SJSA1 (cell line): ENCODE results near the gene GRB10. TPM values are rescaled to one million over a fixed set of nuclear protein-coding genes. Genes with fewer than 3 reads are reported as not detected.

Source experiments
- DNase-seq, 2 experiments: peaks; one replicate each; pipeline ENCODE4 v3.0.0-alpha.2; 2015 to 2020; ENCODE audit warnings: low spot score in 2 of 2, low read depth in 1 of 2
- H3K27ac ChIP-seq: fragments of 250-450 bp; sonication (Bioruptor Pico); 2 replicates; pipeline ENCODE4 v1.5.1; 2020; ENCODE audit warnings: mild to moderate bottlenecking, moderate library complexity
- H3K27me3 ChIP-seq: fragments of 250-450 bp; sonication (Bioruptor Pico); replicated peaks from 2 replicates; pipeline ENCODE4 v1.5.1; 2020; ENCODE audit warnings: mild to moderate bottlenecking, moderate library complexity
- H3K36me3 ChIP-seq: fragments of 250-450 bp; sonication (Bioruptor Pico); 2 replicates; pipeline ENCODE4 v1.5.1; 2020; ENCODE audit warnings: mild to moderate bottlenecking
- H3K4me1 ChIP-seq: fragments of 250-450 bp; sonication (Bioruptor Pico); replicated peaks from 2 replicates; pipeline ENCODE4 v1.6.1; 2021; ENCODE audit warnings: mild to moderate bottlenecking
- H3K4me3 ChIP-seq: fragments of 250-450 bp; sonication (Bioruptor Pico); 2 replicates; pipeline ENCODE4 v1.5.1; 2020; ENCODE audit warnings: mild to moderate bottlenecking
- H3K9me3 ChIP-seq: fragments of 250-450 bp; sonication (Bioruptor Pico); replicated peaks from 2 replicates; pipeline ENCODE4 v1.5.1; 2020; ENCODE audit warnings: mild to moderate bottlenecking
- total RNA-seq: library from RNA; depleted of rRNA; stranded (reverse); fragments of >200 nt; shearing (Covaris generic); gene quantifications from 2 replicates; pipeline ENCODE4 v1.2.3, GENCODE V29; 2014

Gene GRB10
- total RNA-seq, 1 experiment from 2014 or later = 3.3 TPM

DNA sequence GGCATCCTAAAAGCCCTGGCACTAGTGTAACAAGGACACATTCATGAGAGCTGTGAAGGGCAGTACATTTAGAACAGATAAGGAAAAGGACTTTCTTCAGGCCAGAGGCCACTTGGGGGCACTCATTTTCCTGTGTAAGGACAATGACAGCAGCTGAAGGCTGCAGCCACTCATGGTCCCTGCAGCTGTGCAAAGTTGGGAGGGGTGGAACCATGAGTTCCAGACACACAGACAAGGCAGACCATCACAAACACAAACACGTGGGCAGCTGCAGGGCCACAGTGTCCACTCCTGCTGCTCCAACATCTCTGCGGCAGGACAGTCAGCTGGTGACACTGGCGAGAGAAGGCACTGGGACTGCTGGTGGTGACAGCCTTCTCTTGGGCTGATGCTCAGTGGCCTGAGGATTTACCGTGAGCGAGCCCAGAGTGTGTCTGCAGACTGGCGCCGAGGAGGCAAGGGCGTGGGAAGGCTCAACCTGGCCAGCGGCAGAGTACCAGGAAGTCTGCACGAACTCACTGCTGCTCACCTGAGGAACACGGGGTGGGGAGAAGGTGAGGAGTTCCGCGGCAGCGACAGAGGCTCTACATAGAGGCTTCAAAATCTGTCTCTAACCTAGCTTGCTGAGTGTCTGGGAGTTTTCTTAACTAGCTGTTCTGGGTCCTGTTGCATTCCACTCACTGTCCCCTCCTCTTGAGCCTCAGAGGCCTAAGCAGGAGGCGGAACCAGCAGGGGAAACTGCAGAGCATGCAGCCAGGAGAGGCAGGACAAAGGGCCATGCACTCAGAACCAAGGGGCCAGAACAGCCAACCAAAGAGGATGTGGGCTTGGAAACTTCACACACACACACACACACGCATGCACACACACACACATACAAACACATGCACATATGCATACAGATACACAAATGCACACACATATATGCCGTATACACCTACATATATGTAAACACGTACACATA lies 141.0 kb downstream of the GRB10 start:
- Histone ChIP-seq H3K27me3 (no peaks in the 10 kb centered on the region), H3K27ac (no peak overlapping the region)
- DNase-seq = peak in 1 of 2 experiments; percentile 28

DNA sequence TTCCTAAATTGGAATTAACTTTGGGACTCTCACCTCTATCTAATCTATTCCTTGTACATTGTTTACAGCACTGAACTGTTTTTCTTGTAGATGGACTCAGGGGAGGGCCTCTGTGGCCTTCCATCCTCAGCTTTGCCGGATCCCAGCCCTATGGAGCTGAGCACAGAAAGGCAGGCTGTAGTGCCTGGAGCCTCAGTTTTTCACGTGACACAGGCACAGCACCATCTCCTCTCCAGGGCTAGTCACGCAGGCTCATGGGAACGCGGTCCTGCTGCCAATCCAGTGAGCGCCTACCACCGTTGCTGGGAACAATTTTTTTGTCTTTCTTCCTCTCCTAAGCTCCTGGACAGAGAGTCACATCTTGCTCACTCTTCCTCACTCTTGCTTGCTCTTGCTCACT lies 141.9 kb downstream of the GRB10 start:
- Histone ChIP-seq H3K4me3 (no peak overlapping the region), H3K4me1 (no peaks in the 10 kb centered on the region), H3K27ac (no peak overlapping the region), H3K9me3 (no peaks in the 10 kb centered on the region), H3K36me3 (no peaks in the 10 kb centered on the region), H3K27me3 (no peaks in the 10 kb centered on the region)
- DNase-seq = no peak

More for the DNA sequence above, 141.0 kb downstream of the GRB10 start:
- H3K36me3 ChIP-seq = no peaks in the 10 kb centered on the region
- no peaks in the 10 kb centered on the region for H3K9me3 ChIP-seq
- H3K4me1 ChIP-seq = no peaks in the 10 kb centered on the region
- no peak overlapping the region for H3K4me3 ChIP-seq

DNA sequence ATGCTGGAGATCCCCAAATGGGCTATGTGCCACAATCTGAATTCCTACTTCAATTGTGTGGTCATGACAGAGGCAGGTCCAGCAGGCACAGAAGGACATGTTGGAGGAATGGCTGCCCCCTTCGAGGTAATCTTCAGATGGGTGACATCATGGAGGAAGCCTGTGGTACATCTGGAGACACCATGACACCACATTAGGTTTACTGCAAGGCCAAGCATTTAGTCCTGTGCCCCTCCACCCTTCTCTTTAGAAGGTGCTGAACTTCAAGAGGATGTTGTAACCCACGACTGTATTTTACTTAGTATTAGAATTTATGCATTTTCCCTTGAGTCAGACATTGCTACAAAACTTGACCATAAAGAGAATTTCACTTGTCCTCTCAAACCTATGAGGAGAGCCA lies 142.4 kb downstream of the GRB10 start:
- Histone ChIP-seq H3K27me3 (no peaks in the 10 kb centered on the region), H3K36me3 (no peaks in the 10 kb centered on the region), H3K4me3 (no peak overlapping the region), H3K9me3 (no peaks in the 10 kb centered on the region), H3K27ac (no peak overlapping the region), H3K4me1 (no peaks in the 10 kb centered on the region)
- DNase-seq = no peak

DNA sequence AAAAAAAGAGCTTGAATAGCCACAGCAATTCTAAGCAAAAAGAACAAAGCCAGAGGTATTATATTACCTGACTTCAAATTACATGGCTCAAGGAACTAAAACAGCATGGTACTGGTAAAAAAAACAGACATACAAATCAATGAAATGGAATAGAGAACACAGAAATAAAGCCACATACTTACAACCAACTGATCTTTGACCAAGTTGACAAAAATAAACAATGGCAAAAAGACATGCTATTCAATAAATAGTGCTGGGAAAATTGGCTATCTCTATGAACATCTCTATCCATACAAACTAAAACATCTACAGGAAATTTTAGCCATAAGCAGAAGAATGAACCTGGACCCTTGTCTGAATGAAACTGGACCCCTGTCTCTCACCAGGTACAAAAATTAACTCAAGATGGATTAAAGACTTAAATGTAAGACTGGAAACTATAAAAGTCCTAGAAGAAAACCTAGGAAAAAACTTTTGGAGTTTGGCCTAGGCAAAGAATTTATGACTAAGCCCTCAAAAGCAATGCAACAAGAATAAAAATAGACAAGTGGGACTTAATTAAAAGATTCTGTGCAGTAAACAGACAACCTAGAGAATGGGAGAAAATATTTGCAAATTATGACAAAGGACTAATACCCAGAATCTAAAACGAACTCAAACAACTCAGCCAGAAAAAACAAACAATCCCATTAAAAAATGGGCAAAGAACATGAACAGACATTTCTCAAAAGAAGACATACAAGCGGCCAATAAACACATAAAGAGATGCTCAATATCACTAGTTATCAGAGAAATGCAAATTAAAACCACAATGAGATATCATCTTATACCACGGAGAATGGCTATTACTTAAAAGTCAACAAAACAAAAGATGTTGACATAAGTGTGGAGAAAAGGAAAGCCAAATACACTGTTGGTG lies 144.7 kb downstream of the GRB10 start:
- Histone ChIP-seq H3K9me3 (no peaks in the 10 kb centered on the region), H3K27me3 (no peaks in the 10 kb centered on the region), H3K4me3 (no peak overlapping the region), H3K27ac (no peak overlapping the region), H3K4me1 (no peaks in the 10 kb centered on the region), H3K36me3 (no peaks in the 10 kb centered on the region)
- DNase-seq = no peak

DNA sequence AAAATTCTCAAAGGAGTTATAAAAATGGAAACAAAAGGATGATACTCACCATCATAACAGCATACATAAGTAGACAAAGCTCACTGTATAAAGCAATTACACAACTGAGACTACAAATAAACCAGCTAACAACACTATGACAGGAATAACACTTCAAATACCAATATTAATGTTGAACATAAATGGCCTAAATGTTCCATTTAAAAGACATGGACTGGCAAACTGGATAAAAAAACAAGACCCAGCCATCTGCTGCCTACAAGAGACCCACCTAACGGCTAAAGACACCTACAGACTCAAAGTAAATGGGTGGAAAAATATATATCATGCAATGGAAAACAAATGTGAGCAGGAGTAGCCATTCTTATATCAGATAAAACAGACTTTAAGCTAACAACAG lies 148.3 kb downstream of the GRB10 start:
- H3K27me3 ChIP-seq = no peaks in the 10 kb centered on the region
- no peaks in the 10 kb centered on the region for H3K36me3 ChIP-seq
- no peak for DNase-seq
- no peaks in the 10 kb centered on the region for H3K4me1 ChIP-seq
- H3K27ac ChIP-seq = no peak overlapping the region
- H3K9me3 ChIP-seq = no peaks in the 10 kb centered on the region
- H3K4me3 ChIP-seq = no peak overlapping the region

DNA sequence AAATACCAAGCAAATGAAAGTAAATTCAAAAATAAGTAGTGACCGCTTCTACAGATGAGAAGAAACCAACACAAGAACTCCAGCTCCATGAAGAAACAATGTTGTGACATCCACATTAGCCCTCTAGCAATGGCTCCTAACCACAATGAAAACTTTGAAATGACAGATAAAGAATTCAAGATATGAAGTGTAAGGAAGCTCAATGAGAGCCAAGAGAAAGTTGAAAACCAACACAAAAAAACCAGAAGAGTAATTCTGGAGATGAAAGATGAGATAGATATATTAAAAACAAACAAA lies 149.3 kb downstream of the GRB10 start:
- H3K36me3 ChIP-seq = no peaks in the 10 kb centered on the region

DNA sequence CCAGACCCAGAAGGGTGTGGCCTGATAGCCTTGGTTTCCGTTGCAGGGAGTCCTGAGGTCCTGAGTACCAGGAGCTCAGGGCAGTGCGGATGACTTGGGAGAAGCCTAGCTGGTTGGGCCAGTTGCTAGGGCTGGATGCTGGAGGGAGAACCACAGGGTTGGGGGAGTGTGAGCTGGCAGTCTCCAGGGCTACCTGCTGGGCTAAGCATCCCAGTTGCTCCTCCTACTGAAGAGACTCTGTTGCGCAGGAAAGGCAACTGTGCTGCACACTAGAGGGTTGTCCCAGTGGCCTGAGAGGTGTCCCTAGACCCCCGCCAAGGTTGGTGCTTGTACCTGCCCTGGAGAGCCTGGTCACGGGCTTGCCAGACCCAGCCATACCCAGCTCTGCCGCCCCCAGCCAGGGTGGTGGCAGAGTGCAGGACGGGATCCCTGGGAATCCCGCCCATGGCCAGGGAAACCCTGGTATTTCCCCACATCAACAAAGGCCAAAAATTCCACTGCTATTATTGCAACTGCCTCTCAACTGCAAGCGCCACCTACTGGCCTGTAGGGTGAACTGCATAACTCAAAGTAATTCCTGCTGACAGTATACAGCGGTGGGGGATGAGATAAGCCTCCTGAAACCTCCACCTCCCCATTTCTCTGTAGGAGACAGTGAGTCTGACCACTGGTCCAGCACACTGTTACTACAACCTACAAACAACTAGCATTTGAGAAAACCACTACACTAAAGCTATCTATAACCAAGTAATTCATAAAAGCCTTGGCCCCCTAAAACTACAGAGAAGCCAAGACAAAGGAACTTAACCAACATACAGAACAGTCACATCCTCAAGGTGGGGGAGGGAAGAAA lies 149.9 kb downstream of the GRB10 start:
- DNase-seq = peak; percentile 33 to 44
- Histone ChIP-seq H3K27ac (no peak overlapping the region), H3K36me3 (no peaks in the 10 kb centered on the region), H3K27me3 (no peaks in the 10 kb centered on the region), H3K4me1 (no peaks in the 10 kb centered on the region), H3K9me3 (no peaks in the 10 kb centered on the region), H3K4me3 (no peak overlapping the region)

More for the DNA sequence above, 149.3 kb downstream of the GRB10 start:
- Histone ChIP-seq H3K9me3 (no peaks in the 10 kb centered on the region), H3K4me3 (no peak overlapping the region), H3K27me3 (no peaks in the 10 kb centered on the region), H3K27ac (no peak overlapping the region), H3K4me1 (no peaks in the 10 kb centered on the region)
- DNase-seq = no peak

DNA sequence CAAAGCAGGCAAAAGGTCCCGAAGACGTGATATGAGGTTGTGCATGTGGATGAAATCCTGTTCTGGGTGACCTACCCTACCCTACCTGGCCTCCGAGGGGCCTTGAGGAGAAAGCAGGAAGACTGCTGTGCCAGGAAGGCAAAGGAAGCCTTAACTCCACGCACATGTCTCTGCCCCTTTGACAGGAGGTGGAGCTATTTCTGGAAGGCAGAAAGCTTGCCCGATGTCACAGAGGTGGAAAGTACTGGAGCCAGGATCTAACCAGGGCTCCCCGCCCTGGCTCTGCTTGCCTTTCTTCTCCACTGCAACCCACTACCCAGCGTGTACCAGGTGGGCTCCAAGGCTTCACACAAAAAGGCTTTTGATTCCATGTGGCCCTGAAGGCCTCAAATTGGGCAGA lies 151.1 kb downstream of the GRB10 start:
- Histone ChIP-seq H3K36me3 (no peaks in the 10 kb centered on the region), H3K4me1 (no peaks in the 10 kb centered on the region), H3K27me3 (no peaks in the 10 kb centered on the region), H3K4me3 (no peak overlapping the region), H3K9me3 (no peaks in the 10 kb centered on the region), H3K27ac (no peak overlapping the region)
- peak in 1 of 2 experiments; percentile 23 for DNase-seq

DNA sequence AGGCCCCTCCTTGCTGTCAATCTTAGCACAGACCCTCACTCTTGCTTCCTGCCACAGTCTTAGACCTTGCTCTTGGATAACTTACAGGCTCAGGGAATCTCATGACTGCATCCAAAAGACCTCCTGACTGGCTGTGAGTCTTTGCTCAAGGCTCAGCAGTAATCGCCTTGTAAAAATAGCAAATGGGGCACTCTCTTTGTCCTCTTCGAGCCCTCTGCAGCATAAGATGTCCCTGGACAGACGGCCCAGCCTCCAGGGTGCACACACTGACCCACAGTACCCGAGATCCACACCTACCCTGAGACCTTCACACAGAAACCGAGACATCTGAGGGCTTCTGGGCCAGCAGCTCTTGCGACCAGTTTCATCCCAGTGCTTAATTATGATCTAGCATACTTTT lies 151.6 kb downstream of the GRB10 start:
- Histone ChIP-seq H3K27ac (no peak overlapping the region), H3K27me3 (no peaks in the 10 kb centered on the region), H3K36me3 (no peaks in the 10 kb centered on the region), H3K4me1 (no peaks in the 10 kb centered on the region), H3K4me3 (no peak overlapping the region), H3K9me3 (no peaks in the 10 kb centered on the region)
- DNase-seq = no peak

DNA sequence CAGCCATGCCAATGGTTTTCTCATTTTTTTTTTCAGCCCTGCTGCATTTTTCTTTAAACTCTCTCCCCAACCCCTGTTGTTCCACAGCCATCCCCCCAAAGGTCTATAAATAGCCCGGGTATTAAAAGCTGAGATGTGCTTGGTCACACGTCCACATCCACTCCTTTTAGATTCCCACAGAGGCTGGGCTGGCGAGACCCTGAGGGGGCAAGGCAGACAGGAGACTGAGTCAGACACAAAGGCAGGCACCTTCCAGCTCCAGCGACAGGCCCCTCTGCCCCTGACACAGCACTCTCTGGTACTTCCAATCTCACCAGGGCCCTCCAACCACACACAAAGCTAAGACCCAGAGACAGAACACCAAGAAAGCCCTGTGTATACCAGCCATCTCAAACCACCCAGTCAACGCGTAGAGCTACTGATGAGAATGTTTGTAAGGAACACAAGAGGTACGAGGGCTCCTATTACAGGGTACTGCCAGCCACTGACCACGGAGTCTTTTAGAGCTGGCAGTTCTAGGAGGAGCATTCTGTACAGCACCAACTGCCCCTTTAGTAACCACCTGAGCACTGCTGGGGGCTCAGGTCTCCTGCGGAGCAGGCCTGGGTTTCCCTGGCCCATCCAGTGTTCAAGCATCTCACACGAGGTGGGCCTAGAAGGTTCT lies 153.3 kb downstream of the GRB10 start:
- Histone ChIP-seq H3K4me1 (no peaks in the 10 kb centered on the region), H3K36me3 (no peaks in the 10 kb centered on the region), H3K27me3 (no peaks in the 10 kb centered on the region), H3K9me3 (no peaks in the 10 kb centered on the region), H3K4me3 (no peak overlapping the region), H3K27ac (no peak overlapping the region)
- no peak for DNase-seq

DNA sequence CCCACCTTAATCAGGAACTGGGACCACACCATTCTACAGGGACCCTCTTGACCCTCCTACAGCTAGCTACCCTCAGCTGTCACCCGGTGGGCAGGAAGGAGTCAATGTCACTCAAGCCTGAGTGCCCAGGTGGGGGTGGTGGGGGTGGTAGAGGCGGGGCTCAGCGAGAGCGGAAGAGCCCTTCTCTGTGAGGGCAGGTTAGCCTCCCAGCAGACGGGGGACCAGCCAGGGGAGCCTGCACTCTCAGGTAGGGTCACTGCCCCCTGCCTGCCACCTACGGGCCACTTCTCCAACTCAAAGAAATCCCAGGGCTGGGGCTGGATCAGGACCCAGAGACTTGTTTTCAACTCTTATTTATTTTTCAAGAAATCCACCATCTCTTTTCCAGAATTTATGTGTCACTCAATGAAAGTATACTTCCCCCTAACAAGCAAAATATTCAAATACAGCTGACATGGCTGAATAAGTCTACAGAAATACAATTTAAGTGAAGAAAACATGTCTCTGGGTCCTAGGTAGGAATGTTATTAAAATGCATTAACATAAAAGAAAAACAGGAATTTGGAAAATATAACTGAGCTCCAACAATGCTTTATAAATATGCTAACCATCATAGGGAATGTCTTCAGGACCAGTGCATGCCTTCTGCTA lies 154.1 kb downstream of the GRB10 start:
- H3K4me3 ChIP-seq = no peak overlapping the region
- DNase-seq = no peak
- no peaks in the 10 kb centered on the region for H3K36me3 ChIP-seq
- no peaks in the 10 kb centered on the region for H3K27me3 ChIP-seq
- H3K27ac ChIP-seq = no peak overlapping the region
- H3K9me3 ChIP-seq = no peaks in the 10 kb centered on the region
- no peaks in the 10 kb centered on the region for H3K4me1 ChIP-seq

DNA sequence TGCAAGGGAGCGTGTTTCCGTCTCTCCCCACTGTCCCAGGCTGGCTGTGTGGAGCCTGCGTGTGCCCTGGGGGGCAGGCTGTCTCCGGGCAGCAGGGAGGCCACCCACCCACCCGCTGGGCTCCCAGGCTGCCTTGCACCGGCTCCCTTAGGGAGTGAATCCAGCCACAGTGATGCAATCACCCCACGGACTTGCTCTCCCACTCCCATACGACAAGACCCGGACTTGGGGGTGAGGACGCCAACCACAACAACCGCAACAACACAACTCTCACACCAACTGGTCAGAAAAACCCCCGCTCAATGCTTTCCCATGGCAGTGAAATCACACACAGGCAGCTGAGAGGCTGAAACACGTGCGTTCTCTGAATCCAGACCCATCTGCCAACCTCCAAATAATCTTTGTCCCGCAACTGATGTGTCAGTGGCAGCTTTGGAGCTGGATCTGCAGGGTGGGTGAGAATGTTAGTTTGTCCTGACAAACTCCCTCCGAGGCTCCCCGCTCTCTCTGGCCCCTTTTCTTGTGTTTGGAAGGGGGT lies 154.8 kb downstream of the GRB10 start:
- H3K4me3 ChIP-seq = no peak overlapping the region
- no peaks in the 10 kb centered on the region for H3K4me1 ChIP-seq
- H3K36me3 ChIP-seq = no peaks in the 10 kb centered on the region
- no peaks in the 10 kb centered on the region for H3K27me3 ChIP-seq
- H3K9me3 ChIP-seq = no peaks in the 10 kb centered on the region
- no peak for DNase-seq
- H3K27ac ChIP-seq = no peak overlapping the region
